Ramos (cell line): Measurements from ENCODE around the gene NR6A1.

ENCODE experiments used
- in situ Hi-C: fragments of 300-500 bp; cut with MboI; formaldehyde crosslinking; loops from one replicate; pipeline ENCODE4 v1.14.3; 2022; ENCODE audit warnings: low sequenced_read_pairs; ENCODE audit not compliant: unreplicated experiment

The NR6A1 gene

DNA sequence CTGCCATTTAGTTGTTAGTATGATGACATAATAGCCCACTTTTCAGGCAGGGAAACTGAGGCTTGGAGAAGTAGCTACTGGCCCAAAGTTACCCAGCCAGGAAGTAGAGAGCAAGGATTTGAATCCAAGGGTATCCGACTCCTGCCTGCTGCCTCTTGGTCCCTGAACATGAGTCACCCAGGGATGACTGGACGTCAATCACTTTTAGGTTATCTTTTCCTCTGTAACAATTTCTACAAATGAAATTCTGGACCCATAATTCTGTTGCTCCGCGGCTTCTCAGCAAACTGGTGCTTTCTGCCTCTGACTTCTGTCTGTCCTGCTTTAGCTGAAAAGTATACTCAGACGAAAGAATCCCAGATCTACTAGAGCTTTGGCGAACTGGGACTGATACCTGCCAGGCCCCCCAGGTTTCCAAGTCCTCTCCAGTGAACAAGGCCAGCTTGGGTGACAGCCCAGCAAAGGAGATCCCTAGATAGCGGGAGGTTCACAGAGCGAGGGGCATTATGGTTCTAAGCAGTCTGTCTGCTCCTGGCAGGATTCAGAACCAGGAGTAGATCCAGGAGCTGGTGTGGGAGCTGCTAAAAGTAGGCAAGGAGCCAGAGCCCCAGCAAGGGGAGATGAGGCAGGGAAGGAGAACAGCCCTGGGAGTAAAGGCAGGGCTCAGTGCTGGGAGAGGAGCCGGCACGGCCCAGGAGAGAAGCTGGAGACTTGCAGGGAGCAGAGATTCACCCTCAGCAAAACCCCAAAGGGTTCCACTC lies 26.4 kb upstream of the NR6A1 start:
- in situ Hi-C loops = no loop called here

GRCh38 chr9:124795881-124796431 lies 24.8 kb upstream of the NR6A1 start:
- in situ Hi-C loops = no loop called here

DNA sequence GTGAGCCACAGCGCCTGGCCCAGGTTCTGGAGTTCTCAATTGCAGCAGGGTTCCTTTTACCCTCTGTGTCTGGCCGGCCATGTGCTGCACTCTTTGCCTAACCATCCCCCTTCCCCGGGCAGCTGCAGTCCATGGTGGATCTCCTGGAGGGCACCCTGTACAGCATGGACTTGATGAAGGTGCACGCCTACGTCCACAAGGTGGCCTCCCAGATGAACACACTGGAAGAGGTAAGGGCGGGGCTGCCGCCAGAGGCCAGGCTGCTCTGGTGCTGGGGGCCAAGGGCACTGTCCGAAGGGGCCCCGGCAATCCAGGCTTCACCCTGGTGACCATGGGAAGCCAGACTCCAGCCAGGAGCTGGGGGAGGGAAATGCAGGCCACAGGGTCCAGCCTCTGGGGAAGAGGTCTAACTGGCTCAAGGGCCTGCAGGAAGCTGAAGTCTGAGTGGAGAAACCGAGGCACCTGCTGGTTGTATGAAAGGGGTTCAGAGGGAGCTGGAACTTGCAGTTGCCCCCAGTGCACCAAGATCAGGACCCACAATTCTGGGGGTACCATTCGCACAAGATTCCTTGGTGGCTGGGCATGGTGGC lies 23.9 kb upstream of the NR6A1 start:
- in situ Hi-C loops = no loop called here

DNA sequence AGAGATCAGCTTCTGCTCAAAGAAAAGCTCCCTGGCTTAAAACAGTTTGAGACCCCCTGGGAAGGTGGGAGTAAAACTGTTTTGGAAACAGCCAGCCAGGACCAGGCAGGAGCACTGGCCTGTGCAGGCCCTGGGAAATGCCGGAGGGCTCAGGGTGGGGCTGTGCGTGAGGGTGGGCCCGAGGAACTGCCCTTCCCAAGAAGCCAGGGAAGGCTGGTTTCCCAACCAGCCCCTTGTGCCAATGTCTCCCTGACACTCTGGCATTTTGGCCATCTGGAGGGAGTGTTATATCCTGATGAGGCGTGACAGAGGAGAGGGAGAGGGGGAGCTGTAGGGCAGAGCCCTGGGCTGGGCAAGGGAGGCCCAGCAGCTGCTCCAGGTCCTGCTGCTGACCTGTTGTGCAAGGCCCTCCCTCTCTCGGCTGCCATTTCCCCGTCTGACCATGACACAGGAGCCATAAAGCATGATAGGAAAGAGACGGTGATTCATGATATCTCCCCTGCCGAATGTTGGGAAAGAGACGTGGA lies 22.0 kb upstream of the NR6A1 start:
- in situ Hi-C loops = no loop called here

- in situ Hi-C loops = no loop called here
Observed at GRCh38 chr9:124792257-124793014, 21.3 kb upstream of the NR6A1 start.

DNA sequence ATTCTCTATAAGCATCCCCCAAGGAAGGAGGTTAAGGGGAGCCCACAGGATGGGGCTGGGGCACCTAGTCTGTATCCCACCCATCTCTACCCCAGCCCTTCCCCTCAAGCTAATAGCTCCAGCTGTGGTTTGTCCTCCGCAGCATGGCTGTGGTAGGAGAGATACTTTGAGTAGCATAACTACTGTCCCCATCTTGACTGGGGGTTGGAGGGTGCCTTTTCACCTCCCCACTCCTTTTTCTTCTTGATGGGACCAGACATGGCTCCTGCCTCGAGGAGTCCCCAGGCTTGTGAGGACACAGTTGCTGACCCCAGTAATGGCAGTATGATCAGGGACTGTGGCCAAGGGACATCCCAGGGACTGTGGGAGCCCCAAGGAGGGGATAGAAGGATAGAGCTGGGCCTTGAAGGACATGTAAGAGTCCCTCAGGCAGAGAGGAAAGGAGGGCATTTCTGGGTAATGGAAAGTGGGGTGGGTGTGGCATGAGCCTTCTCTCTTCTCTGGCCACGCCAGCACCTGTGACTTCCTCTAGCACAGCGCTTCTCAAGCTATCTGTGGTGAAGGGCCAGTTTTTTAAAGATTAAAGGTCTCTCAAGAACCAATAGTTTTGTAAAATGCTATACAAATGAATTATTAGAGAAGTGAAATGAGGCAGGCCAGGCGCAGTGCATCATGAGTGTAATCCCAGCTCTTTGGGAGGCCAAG lies 19.8 kb upstream of the NR6A1 start:
- in situ Hi-C loops = no loop called here

DNA sequence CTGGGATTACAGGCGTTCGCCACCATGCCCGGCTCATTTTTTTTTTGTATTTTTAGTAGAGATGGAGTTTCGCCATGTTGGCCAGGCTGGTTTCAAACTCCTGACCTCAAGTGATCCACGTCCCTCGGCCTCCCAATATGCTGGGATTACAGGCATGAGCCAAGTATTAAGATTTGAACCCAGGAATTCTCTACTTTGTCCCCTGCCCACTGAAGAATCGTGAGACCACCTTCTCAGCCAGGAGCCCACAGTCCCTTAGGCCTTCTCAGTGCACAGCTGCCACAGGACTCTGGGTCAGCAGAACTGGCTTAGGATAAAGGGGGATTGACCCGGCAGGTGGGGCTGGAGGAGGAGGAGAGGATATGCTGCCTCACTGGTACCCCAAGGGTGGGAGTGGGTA lies 19.2 kb upstream of the NR6A1 start:
- in situ Hi-C loops = no loop called here

DNA sequence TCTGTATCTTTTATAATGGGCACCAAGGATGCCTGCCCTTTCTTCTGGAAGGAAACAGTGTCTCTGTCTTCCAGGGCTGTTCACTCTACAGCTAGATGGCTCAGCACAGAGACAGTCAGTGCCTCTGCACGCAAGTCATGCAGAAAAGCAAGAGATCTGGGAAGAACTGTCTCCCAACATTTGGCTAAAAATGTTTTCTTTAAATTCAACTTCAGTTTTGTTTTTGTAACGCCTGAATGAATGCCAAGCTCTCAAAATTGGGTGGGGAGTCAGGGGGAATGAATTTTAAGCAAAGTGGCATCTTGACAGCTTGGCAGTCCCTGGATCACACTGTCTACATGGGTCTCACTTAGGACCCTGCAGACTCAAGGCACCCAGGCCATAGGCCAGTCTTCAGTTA lies 18.4 kb upstream of the NR6A1 start:
- in situ Hi-C loops = no loop called here

- in situ Hi-C loops = no loop called here
Observed at GRCh38 chr9:124788542-124789217, 17.6 kb upstream of the NR6A1 start.

DNA sequence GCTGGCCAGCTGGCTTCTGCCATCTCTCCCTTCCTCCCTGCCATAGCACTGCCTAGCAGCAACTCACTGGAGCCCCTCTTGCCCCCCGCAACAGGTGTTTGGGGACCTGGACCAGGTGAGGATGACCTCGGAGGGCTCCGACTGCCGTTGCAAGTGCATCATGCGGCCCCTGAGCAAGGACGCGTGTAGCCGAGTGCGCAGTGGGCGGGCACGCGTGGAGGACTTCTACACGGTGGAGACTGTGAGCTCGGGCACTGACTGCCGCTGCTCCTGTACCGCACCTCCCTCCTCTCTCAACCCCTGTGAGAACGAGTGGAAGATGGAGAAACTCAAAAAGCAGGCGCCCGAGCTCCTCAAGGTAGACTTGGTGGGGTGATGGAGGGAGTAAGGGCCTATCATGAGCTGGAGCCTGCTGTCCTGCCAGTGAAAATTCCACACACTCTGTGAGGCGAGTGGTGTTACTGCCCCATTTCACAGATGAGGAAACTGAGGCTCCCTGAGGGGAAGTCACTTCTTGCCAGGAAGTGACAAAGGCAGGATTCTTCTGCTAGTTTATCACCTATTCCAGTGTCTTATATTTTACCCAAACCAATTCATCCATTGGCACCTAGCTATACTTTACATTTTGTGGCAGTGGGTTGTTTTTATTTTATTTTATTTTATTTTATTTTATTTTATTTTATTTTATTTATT lies 15.9 kb upstream of the NR6A1 start:
- in situ Hi-C loops = no loop called here

DNA sequence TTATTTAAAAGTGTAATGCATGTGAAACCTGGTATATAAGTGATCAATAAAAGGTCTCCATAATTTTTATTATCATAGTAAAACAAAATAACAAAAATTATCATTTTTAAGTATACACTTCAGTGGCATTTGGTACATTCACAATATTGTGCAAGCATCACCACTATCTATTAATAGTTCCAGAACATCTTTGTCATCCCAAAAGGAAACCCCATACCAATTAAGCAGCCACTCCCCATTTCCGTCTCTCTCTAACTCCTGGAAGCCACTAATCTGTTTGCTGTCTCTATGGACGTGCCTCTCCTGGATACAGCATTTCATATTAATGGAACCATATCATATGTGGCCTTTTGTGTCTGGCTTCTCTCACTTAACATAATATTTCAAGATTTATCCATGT lies 13.4 kb upstream of the NR6A1 start:
- in situ Hi-C loops = no loop called here

DNA sequence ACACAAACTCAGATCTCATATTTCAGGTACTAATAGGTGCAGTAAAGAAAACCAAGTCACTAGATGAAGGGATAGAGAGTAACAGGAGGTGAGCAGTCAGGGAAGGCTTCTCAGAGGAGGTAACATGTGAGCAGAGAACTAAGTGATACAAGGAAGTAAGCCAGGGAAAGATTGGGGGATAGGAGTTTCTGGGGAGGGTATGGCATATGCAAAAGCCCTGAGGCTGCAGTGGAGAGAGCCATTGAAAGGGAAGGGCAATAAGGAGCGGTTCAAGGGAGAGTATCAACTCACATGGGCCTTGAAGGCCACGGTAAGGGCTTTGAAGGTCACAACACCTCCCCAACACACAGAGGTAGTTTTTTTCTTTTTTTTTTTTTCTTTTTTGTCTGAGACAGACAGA lies 12.7 kb upstream of the NR6A1 start:
- in situ Hi-C loops = no loop called here

DNA sequence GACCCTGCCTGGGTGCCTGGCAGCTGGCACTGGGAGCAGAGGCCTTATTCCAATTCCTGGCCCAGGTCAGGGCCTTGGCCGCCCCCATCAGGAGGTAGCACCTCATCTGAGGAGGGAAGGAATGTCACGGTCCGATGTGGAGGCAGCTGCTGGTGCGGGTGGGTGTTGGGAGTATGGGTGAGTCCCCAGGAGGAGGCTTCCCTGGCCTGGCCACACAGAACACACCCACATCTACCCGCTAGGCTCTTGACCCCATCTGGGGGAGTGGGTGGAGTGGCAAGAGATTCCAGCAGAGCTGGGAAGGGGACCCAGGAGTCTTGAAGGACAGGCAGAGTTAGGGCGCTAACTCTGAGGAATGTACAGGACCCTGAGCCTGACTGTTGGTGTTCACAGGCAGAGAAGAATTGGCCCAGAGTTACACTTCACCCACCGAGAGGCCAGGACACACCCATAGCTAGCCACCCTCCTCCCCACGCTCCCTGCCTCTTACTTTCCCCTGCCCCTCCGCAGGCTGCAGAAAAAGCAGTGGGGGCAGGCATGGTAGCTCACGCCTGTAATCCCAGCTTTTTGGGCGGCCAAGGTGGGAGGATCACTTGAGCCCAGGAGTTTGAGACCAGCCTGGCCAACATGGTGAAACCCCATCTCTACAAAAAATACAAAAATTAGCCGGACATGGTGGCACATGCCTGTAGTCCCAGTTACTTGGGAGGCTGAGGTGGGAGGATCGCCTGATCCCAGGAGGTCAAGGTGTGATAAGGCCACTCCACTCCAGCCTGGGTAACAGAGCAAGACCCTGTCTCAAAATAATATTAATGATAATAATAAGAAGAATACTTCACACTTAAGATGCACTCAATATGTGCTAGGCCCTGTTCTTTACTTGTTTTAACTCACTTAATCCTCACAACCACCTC lies 11.8 kb upstream of the NR6A1 start:
- in situ Hi-C loops = no loop called here

DNA sequence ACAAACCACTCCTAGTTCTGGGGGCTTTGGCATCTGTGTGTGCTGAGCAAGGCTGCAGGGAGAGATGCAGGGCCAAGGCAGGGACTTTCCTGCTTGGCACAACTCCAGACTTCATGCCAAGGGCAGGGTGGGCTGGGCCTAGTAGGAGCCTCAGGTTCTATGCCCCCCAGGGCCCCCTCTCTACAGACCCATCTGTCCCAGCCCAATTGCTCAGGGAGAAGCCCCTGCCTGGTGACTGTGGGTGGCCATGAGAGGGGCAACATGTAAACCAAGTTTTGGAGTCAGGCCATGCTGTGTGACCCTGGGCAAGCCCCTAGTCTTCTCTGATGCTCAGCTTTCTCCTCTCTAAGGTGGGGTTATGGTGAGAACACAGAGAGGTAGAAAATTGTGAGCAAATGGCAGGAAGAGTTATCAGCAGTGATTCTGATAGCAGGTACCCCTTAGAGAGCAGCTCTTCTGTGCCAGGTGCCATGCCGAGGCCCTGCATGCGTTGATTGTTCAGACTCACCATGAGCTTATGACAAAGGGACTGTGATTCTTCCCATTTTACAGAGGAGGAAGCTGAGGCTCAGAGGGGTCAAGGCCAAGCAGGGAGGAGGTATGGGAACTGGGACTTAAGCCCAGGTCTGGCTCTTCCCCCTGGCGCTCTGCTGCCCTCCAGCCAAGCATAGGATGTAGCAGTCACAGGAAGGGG lies 11.0 kb upstream of the NR6A1 start:
- in situ Hi-C loops = no loop called here

DNA sequence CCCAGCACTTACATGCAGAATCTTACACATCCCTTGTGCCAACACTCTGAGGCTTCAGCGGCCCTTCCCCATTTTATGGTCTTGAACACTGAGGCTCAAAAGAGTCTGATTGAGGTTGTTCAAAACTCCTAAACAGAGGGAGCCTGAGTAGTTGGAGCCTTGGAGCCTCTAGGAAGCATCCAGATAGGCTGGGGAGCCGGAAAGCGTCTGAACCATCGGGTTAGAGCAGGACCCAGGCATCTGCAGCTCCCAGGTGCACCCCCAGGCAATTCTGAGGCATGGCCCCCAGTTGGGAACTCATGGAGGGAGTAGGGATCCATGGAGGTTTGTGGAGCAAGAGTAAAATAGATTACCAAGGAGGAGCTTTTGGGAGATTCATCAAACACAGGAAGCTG lies 9.6 kb upstream of the NR6A1 start:
- in situ Hi-C loops = no loop called here

GRCh38 chr9:124780060-124780756 lies 9.1 kb upstream of the NR6A1 start:
- in situ Hi-C loops = no loop called here
